Measurements from ENCODE around the gene ANKRD34C. TPM values are rescaled to one million over a fixed set of nuclear protein-coding genes. Genes with fewer than 3 reads are reported as not detected.

Gene ANKRD34C
- total and polyA plus RNA-seq, 9 of the 15 experiments (the other 6 are each of a cell fraction or from before 2014, with no cell fraction given), result 0.01 TPM; not detected in 8

- TF ChIP-seq, protein P1, sequence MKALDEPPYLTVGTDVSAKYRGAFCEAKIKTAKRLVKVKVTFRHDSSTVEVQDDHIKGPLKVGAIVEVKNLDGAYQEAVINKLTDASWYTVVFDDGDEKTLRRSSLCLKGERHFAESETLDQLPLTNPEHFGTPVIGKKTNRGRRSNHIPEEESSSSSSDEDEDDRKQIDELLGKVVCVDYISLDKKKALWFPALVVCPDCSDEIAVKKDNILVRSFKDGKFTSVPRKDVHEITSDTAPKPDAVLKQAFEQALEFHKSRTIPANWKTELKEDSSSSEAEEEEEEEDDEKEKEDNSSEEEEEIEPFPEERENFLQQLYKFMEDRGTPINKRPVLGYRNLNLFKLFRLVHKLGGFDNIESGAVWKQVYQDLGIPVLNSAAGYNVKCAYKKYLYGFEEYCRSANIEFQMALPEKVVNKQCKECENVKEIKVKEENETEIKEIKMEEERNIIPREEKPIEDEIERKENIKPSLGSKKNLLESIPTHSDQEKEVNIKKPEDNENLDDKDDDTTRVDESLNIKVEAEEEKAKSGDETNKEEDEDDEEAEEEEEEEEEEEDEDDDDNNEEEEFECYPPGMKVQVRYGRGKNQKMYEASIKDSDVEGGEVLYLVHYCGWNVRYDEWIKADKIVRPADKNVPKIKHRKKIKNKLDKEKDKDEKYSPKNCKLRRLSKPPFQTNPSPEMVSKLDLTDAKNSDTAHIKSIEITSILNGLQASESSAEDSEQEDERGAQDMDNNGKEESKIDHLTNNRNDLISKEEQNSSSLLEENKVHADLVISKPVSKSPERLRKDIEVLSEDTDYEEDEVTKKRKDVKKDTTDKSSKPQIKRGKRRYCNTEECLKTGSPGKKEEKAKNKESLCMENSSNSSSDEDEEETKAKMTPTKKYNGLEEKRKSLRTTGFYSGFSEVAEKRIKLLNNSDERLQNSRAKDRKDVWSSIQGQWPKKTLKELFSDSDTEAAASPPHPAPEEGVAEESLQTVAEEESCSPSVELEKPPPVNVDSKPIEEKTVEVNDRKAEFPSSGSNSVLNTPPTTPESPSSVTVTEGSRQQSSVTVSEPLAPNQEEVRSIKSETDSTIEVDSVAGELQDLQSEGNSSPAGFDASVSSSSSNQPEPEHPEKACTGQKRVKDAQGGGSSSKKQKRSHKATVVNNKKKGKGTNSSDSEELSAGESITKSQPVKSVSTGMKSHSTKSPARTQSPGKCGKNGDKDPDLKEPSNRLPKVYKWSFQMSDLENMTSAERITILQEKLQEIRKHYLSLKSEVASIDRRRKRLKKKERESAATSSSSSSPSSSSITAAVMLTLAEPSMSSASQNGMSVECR (CRISPR knock-in tag; IDR thresholded peaks at IDR 0.05), result no peak; the same call in 1 of the 2 replicates
- TF ChIP-seq STAT5B (CRISPR knock-in tag; IDR thresholded peaks at IDR 0.05) (no peak), CUX1 (CRISPR knock-in tag; IDR thresholded peaks at IDR 0.05) (no peak), CREM (IDR thresholded peaks at IDR 0.05; ENCODE audit: low read depth) (peak; percentile 40; the same call in 1 of the 2 replicates), RBM39 (optimal IDR thresholded peaks at IDR 0.05; ENCODE audit: low read depth, low read length) (no peak), FIP1L1 (IDR thresholded peaks at IDR 0.05; ENCODE audit: low read depth, low read length, poor library complexity, severe bottlenecking) (peak; percentile 41), WHSC1 (IDR thresholded peaks at IDR 0.05; ENCODE audit: low read length) (no peak), NEUROD1 (IDR thresholded peaks at IDR 0.05; ENCODE audit: borderline replicate concordance, low read depth, low read length, partially characterized antibody) (peak; percentile 23), PHF20 (IDR thresholded peaks at IDR 0.05; ENCODE audit: partially characterized antibody) (peak; percentile 78), BMI1 (IDR thresholded peaks at IDR 0.05; ENCODE audit: low read length) (no peak), CC2D1A (IDR thresholded peaks at IDR 0.05) (no peak), SMAD2 (IDR thresholded peaks at IDR 0.05; ENCODE audit: low read depth, low read length) (no peak)
- TF ChIP-seq, protein P2, sequence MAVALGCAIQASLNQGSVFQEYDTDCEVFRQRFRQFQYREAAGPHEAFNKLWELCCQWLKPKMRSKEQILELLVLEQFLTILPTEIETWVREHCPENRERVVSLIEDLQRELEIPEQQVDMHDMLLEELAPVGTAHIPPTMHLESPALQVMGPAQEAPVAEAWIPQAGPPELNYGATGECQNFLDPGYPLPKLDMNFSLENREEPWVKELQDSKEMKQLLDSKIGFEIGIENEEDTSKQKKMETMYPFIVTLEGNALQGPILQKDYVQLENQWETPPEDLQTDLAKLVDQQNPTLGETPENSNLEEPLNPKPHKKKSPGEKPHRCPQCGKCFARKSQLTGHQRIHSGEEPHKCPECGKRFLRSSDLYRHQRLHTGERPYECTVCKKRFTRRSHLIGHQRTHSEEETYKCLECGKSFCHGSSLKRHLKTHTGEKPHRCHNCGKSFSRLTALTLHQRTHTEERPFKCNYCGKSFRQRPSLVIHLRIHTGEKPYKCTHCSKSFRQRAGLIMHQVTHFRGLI (CRISPR knock-in tag; IDR thresholded peaks at IDR 0.05), result no peak
- TF ChIP-seq, protein P3, sequence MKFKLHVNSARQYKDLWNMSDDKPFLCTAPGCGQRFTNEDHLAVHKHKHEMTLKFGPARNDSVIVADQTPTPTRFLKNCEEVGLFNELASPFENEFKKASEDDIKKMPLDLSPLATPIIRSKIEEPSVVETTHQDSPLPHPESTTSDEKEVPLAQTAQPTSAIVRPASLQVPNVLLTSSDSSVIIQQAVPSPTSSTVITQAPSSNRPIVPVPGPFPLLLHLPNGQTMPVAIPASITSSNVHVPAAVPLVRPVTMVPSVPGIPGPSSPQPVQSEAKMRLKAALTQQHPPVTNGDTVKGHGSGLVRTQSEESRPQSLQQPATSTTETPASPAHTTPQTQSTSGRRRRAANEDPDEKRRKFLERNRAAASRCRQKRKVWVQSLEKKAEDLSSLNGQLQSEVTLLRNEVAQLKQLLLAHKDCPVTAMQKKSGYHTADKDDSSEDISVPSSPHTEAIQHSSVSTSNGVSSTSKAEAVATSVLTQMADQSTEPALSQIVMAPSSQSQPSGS (CRISPR knock-in tag; IDR thresholded peaks at IDR 0.05), result no peak
Observed at GRCh38 chr15:79310985-79311900, 28.7 kb downstream of the ANKRD34C start, which contains the start of gene TMED3 (continued).

Measured in K562 (cell line).